Activated naive CD8-positive, alpha-beta T cell treated with anti-CD3 and anti-CD28 coated beads for 36 hours (primary cell): ENCODE data around the gene RHD. TPM values are rescaled to one million over a fixed set of nuclear protein-coding genes. Genes with fewer than 3 reads are reported as not detected.

Experiments used
- total RNA-seq, 2 experiments: library from RNA; stranded (reverse); gene quantifications; one replicate each; pipeline ENCODE4 v1.2.3, GENCODE V29; 2021

RHD gene
- total RNA-seq, 2 experiments from 2014 or later: not detected

Other genes starting within 250 kb of the RHD start
- gene SYF2, start 40.0 kb upstream of the RHD start, total RNA-seq: 10 to 100 TPM; 34.8 to 36.6 TPM
- 10 to 100 TPM; 63.1 to 67.6 TPM for gene RSRP1, start 25.1 kb upstream of the RHD start, total RNA-seq
- 100 to 1,000 TPM in 1 of 2 experiments, 10 to 100 TPM in 1; 89.9 to 101 TPM for gene TMEM50A, start 65.8 kb downstream of the RHD start, total RNA-seq
- gene RHCE, start 148.3 kb downstream of the RHD start, total RNA-seq: under 1 TPM; 0.29 to 0.32 TPM
- 10 to 100 TPM; 19.8 to 20.9 TPM for gene MACO1, start 158.4 kb downstream of the RHD start, total RNA-seq